Adrenal gland (tissue), 12 donors: ENCODE measurements around the gene HBZ. TPM values are rescaled to one million over a fixed set of nuclear protein-coding genes. Genes with fewer than 3 reads are reported as not detected.
"Not testable (repeated sequence)": the region's sequence is repeated elsewhere in the genome, so short reads cannot be mapped to it uniquely, and the experiment has no call there.

Source experiments
- DNase-seq, 7 donors: peaks; one replicate each; pipeline ENCODE4 v3.0.0-alpha.2; 2019 to 2020
- H3K27ac ChIP-seq, 5 donors: fragments of 200-600 bp; sonication (generic) in 4 of 5; 1 replicate in 3 of 5; 2 replicates in 2 of 5; pipeline versions ENCODE4 v1.5.1 to v1.8.0; 2016 to 2020; ENCODE audit warnings: mild to moderate bottlenecking in 1 of 5
- H3K27me3 ChIP-seq: fragments of 200-600 bp; 2 replicates; pipeline ENCODE4 v1.8.0; 2021
- H3K36me3 ChIP-seq, 2 donors: fragments of 200-600 bp; replicated peaks in 1 of 2; 1 replicate in 1 of 2; 2 replicates in 1 of 2; pipeline versions ENCODE4 v1.5.1 to v1.8.0; 2018 to 2022
- H3K4me1 ChIP-seq, 2 donors: fragments of 200-600 bp; replicated peaks in 1 of 2; 1 replicate in 1 of 2; 2 replicates in 1 of 2; pipeline versions ENCODE4 v1.5.1 to v1.8.0; 2018 to 2021
- H3K4me3 ChIP-seq, 4 donors: fragments of 200-600 bp; sonication (generic) in 3 of 4; one replicate each; pipeline ENCODE4 v1.5.1; 2016 to 2018
- H3K9me3 ChIP-seq, 3 donors: fragments of 200-600 bp; sonication (generic) in 1 of 3; replicated peaks in 1 of 3; 1 replicate in 2 of 3; 2 replicates in 1 of 3; pipeline versions ENCODE4 v1.5.1 to v1.8.0; 2016 to 2021
- CTCF ChIP-seq, 6 experiments: fragments of 450-650 bp in 4 of 6; fragments of 200-600 bp in 2 of 6; sonication (generic) in 1 of 6; IDR thresholded peaks; 1 replicate in 5 of 6; 2 replicates in 1 of 6; pipeline versions ENCODE4 v1.5.1 to v1.8.0; 2016 to 2021; ENCODE audit warnings: antibody characterized with exemption in 6 of 6, mild to moderate bottlenecking in 2 of 6, moderate library complexity in 1 of 6
- POLR2A ChIP-seq, 2 donors: fragments of 450-650 bp; IDR thresholded peaks; one replicate each; pipeline ENCODE4 v1.6.1; 2017; ENCODE audit warnings: antibody characterized with exemption in 2 of 2, mild to moderate bottlenecking in 2 of 2, moderate library complexity in 1 of 2
- WGBS, 4 donors: extraction: QIAGEN DNeasy Blood & Tissue Kit in 2 of 4; methylation state at CpG; one replicate each; pipeline versions ENCODE4 v1.1.5 to v1.1.7; 2013 to 2017; 5-methylcytosine and 5-hydroxymethylcytosine counted together
- intact Hi-C, 2 donors: fragments of 100-400 bp; cut with DNase I; formaldehyde crosslinking; loops; one replicate each; pipeline versions ENCODE4 v1.14.1 to v1.15.0; 2022 to 2023
- polyA plus RNA-seq, 3 donors: library from polyadenylated mRNA; stranded (reverse); fragments of 200-250 nt in 2 of 3; fragments of 350-450 nt in 1 of 3; fragmentation: Illumina TruSeq in 1 of 3; extraction: RNeasy Lipid Tissue Mini Kit (QIAGEN cat#74804) in 1 of 3; gene quantifications; one replicate each; pipeline ENCODE4 v1.2.3, GENCODE V29; 2013 to 2014
- total RNA-seq, 9 donors: library from RNA; depleted of rRNA in 4 of 9; stranded (reverse); fragments of >200 nt in 4 of 9; fragments of 120-200 nt in 1 of 9; fragmentation: NEBNext Ultra II Directional in 1 of 9; extraction: Animal tissue kit (Norgen Biotek cat#: 25700) in 1 of 9; gene quantifications; one replicate each; pipeline versions ENCODE4 v1.1.0 to v1.2.4, GENCODE V29; 2013 to 2023
- donor health status: healthy with polysubstance abuse.
- donor health status: Bipolar disorder and iron deficiency.
- donor health status: DM: yes; HTN: yes; CAD: no.
- donor health status: DM: no; HTN: no; CAD: no.
- donor health status: DM: no; HTN: no; CAD: no.
- donor health status: DM: yes; HTN: yes; CAD: no.

HBZ gene
- total and polyA plus RNA-seq, 12 donors: 0.61 to 1.3 (median 1.3) TPM; not detected in 9

GRCh38 chr16:143047-143446, 9.4 kb upstream of the HBZ start:
- WGBS, 4 donors: 70 to 91% (median 80%) methylated on average over 6 of the region's 6 CpGs
- Histone ChIP-seq H3K9me3 (no peaks in the 10 kb centered on the region), H3K36me3 (no peaks in the 10 kb centered on the region), H3K4me1 (no peaks in the 10 kb centered on the region), H3K27ac (no peak overlapping the region), H3K27me3 (no peaks in the 10 kb centered on the region), H3K4me3 (no peak overlapping the region)
- no peak for DNase-seq
- intact Hi-C loops: no loop called here
- TF ChIP-seq POLR2A (IDR thresholded peaks at IDR 0.05) (no peak), CTCF (IDR thresholded peaks at IDR 0.05) (no peak)

- Histone ChIP-seq H3K9me3 (no peaks in the 10 kb centered on the region), H3K4me3 (no peak overlapping the region), H3K27me3 (no peaks in the 10 kb centered on the region), H3K27ac (no peak overlapping the region), H3K36me3 (no peaks in the 10 kb centered on the region), H3K4me1 (no peaks in the 10 kb centered on the region)
- intact Hi-C loops: no loop called here
- DNase-seq: no peak
- WGBS, 4 donors: 63 to 77% (median 67%) methylated on average over 4 to 6 of the region's 6 CpGs
- no peak for TF ChIP-seq POLR2A (IDR thresholded peaks at IDR 0.05)
- TF ChIP-seq CTCF (IDR thresholded peaks at IDR 0.05): no peak
Measured at GRCh38 chr16:143456-143855, 9.0 kb upstream of the HBZ start.

GRCh38 chr16:144797-145252, 7.6 kb upstream of the HBZ start:
- H3K36me3 ChIP-seq: no peaks in the 10 kb centered on the region
- no peaks in the 10 kb centered on the region for H3K9me3 ChIP-seq
- H3K4me1 ChIP-seq: no peaks in the 10 kb centered on the region
- no peak overlapping the region for H3K4me3 ChIP-seq
- intact Hi-C loops: no loop called here
- no peaks in the 10 kb centered on the region for H3K27me3 ChIP-seq
- no peak for TF ChIP-seq CTCF (IDR thresholded peaks at IDR 0.05)
- TF ChIP-seq POLR2A (IDR thresholded peaks at IDR 0.05): no peak
- WGBS, 4 donors: 73 to 89% (median 82%) methylated on average over 14 of the region's 14 CpGs
- no peak overlapping the region for H3K27ac ChIP-seq
- no peak for DNase-seq

GRCh38 chr16:146646-147045, 5.8 kb upstream of the HBZ start:
- intact Hi-C loops: no loop called here
- H3K36me3 ChIP-seq: no peaks in the 10 kb centered on the region
- no peak overlapping the region for H3K27ac ChIP-seq
- 86 to 94% (median 90%) methylated on average over 2 of the region's 2 CpGs for WGBS, 4 donors
- no peak for TF ChIP-seq POLR2A (IDR thresholded peaks at IDR 0.05)
- DNase-seq: no peak
- no peaks in the 10 kb centered on the region for H3K9me3 ChIP-seq
- no peaks in the 10 kb centered on the region for H3K4me1 ChIP-seq
- no peak overlapping the region for H3K4me3 ChIP-seq
- no peaks in the 10 kb centered on the region for H3K27me3 ChIP-seq

- no peaks in the 10 kb centered on the region for H3K27me3 ChIP-seq
- 33 to 52% (median 46%) methylated on average over 7 to 9 of the region's 9 CpGs for WGBS, 4 donors
Measured at GRCh38 chr16:149024-149660, 3.3 kb upstream of the HBZ start.

GRCh38 chr16:153129-153521, 681 bp downstream of the HBZ start:
- WGBS, 4 donors: 46 to 66% (median 59%) methylated on average over 3 to 4 of the region's 6 CpGs
- H3K27me3 ChIP-seq, intact Hi-C loops, DNase-seq, H3K27ac ChIP-seq, H3K4me1 ChIP-seq, H3K4me3 ChIP-seq, H3K36me3 ChIP-seq, H3K9me3 ChIP-seq: not testable (repeated sequence)

More at GRCh38 chr16:149024-149660, 3.3 kb upstream of the HBZ start:
- Histone ChIP-seq H3K4me3 (no peak overlapping the region), H3K27ac (no peak overlapping the region), H3K36me3 (no peaks in the 10 kb centered on the region), H3K9me3 (no peaks in the 10 kb centered on the region), H3K4me1 (no peaks in the 10 kb centered on the region)
- intact Hi-C loops: no loop called here
- no peak for TF ChIP-seq CTCF (IDR thresholded peaks at IDR 0.05)
- no peak for DNase-seq

GRCh38 chr16:153550-154216, 1.2 kb downstream of the HBZ start:
- H3K27ac ChIP-seq, DNase-seq, intact Hi-C loops, H3K36me3 ChIP-seq, H3K27me3 ChIP-seq, H3K4me3 ChIP-seq, H3K4me1 ChIP-seq, H3K9me3 ChIP-seq: not testable (repeated sequence)
- WGBS, 4 donors: no CpG with 5 or more reads among the region's 74 CpGs
